ENCODE measurements around the gene RNF44. TPM values are rescaled to one million over a fixed set of nuclear protein-coding genes. Genes with fewer than 3 reads are reported as not detected.

RNF44 gene
- total and polyA plus RNA-seq, 2 of the 13 experiments (the other 11 are each of a cell fraction or from before 2014, with no cell fraction given): 9.2 to 16.8 TPM

GRCh38 chr5:176548967-176549444 lies 11.8 kb upstream of the RNF44 start, which contains the start of gene CDHR2 (continued):
- TF ChIP-seq EP300 (IDR thresholded peaks at IDR 0.05; ENCODE audit: low read depth in 2 of 2, low read length in 2 of 2): peak in 1 of 2 experiments; percentile 49; a peak in 1 of 4 replicates
- TF ChIP-seq EP300 (CRISPR knock-in tag; IDR thresholded peaks at IDR 0.05; ENCODE audit: borderline replicate concordance): no peak
- TF ChIP-seq ARID4A (CRISPR knock-in tag; IDR thresholded peaks at IDR 0.05; ENCODE audit: borderline replicate concordance): peak; percentile 69; the same call in 1 of the 2 replicates
- 0 out of 2 replicates have a peak, but pooled peaks have one; percentile 38 for TF ChIP-seq ZSCAN22 (CRISPR knock-in tag; IDR thresholded peaks at IDR 0.05)
- TF ChIP-seq KDM3A (CRISPR knock-in tag; IDR thresholded peaks at IDR 0.05; ENCODE audit: low read depth): 0 out of 2 replicates have a peak, but pooled peaks have one; percentile 33
- TF ChIP-seq SIN3A (IDR thresholded peaks at IDR 0.05; ENCODE audit: borderline replicate concordance, low read depth, low read length): 0 out of 2 replicates have a peak, but pooled peaks have one; percentile 33
- TF ChIP-seq UBTF (CRISPR knock-in tag; IDR thresholded peaks at IDR 0.05): peak; percentile 65; the same call in 1 of the 2 replicates
- TF ChIP-seq PPARG (CRISPR knock-in tag; conservative IDR thresholded peaks at IDR 0.05): 0 out of 2 replicates have a peak, but pooled peaks have one; percentile 17
- peak; percentile 47; the same call in 1 of the 2 replicates for TF ChIP-seq GATAD2A (CRISPR knock-in tag; IDR thresholded peaks at IDR 0.05)
- 0 out of 2 replicates have a peak, but pooled peaks have one; percentile 14 for TF ChIP-seq NR2F2 (IDR thresholded peaks at IDR 0.05; ENCODE audit: borderline replicate concordance, low read depth)
- 0 out of 2 replicates have a peak, but pooled peaks have one; percentile 8 for TF ChIP-seq ARID5B (CRISPR knock-in tag; IDR thresholded peaks at IDR 0.05)
- no peak for TF ChIP-seq CREB1 (IDR thresholded peaks at IDR 0.05)
- TF ChIP-seq CREB1 (CRISPR knock-in tag; IDR thresholded peaks at IDR 0.05): 0 out of 2 replicates have a peak, but pooled peaks have one; percentile 19
- TF ChIP-seq TBX3 (IDR thresholded peaks at IDR 0.05; ENCODE audit: borderline replicate concordance): no peak
- peak; percentile 32; the same call in 1 of the 2 replicates for TF ChIP-seq NFKB2 (CRISPR knock-in tag; IDR thresholded peaks at IDR 0.05; ENCODE audit: borderline replicate concordance)
- TF ChIP-seq HDAC2 (CRISPR knock-in tag; IDR thresholded peaks at IDR 0.05): peak; percentile 27; the same call in 1 of the 2 replicates
- TF ChIP-seq ZNF160 (CRISPR knock-in tag; IDR thresholded peaks at IDR 0.05): 0 out of 2 replicates have a peak, but pooled peaks have one; percentile 41

Data from HepG2 (cell line).